B cell (primary cell): ENCODE results near the gene CACNA2D1.

Experiments
- EZH2 ChIP-seq: IDR thresholded peaks from 2 replicates; pipeline ENCODE4 v1.6.1; 2012; ENCODE audit warnings: borderline replicate concordance, low read depth, mild to moderate bottlenecking, moderate library complexity, low read length; ENCODE audit not compliant: insufficient read depth, poor library complexity, severe bottlenecking
- TF ChIP-seq, protein P1 (sequence below): fragments of 200-600 bp; IDR thresholded peaks from one replicate; pipeline ENCODE4 v1.8.0; 2022; ENCODE audit warnings: antibody characterized with exemption, mild to moderate bottlenecking

DNA sequence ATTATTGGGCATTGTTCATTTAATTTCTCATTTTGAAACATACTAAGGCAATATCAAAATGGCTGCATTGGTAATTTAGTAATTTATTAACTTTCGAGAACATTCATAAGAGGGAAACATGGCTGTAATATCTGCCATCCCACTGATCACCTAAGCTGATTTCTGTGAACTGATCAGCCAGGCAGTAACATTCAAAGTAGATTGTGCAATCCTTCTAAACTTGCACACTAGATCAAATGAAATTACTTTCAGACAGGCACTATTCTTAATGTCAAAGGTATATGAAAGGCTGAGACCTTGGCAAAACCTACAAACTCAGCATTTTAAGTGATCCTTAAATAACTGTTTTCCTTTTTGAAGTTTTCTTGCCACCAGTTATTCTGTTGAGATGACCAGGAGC lies 290.7 kb downstream of the CACNA2D1 start:
- TF ChIP-seq, protein P1, sequence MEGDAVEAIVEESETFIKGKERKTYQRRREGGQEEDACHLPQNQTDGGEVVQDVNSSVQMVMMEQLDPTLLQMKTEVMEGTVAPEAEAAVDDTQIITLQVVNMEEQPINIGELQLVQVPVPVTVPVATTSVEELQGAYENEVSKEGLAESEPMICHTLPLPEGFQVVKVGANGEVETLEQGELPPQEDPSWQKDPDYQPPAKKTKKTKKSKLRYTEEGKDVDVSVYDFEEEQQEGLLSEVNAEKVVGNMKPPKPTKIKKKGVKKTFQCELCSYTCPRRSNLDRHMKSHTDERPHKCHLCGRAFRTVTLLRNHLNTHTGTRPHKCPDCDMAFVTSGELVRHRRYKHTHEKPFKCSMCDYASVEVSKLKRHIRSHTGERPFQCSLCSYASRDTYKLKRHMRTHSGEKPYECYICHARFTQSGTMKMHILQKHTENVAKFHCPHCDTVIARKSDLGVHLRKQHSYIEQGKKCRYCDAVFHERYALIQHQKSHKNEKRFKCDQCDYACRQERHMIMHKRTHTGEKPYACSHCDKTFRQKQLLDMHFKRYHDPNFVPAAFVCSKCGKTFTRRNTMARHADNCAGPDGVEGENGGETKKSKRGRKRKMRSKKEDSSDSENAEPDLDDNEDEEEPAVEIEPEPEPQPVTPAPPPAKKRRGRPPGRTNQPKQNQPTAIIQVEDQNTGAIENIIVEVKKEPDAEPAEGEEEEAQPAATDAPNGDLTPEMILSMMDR = no peak
- no peak for TF ChIP-seq EZH2
